Ishikawa (cell line): Measurements from ENCODE around the gene PHLDA3.

Source experiments
- CEBPB ChIP-seq: IDR thresholded peaks from 2 replicates; pipeline ENCODE4 v1.6.1; 2012
- CREB1 ChIP-seq: IDR thresholded peaks from 2 replicates; pipeline ENCODE4 v1.6.1; 2012; ENCODE audit warnings: low read depth
- EGR1 ChIP-seq: IDR thresholded peaks from 2 replicates; pipeline ENCODE4 v1.6.1; 2012
- EP300 ChIP-seq: IDR thresholded peaks from 2 replicates; pipeline ENCODE4 v1.6.1; 2012; ENCODE audit warnings: borderline replicate concordance
- FOXM1 ChIP-seq: IDR thresholded peaks from 2 replicates; pipeline ENCODE4 v1.6.1; 2012; ENCODE audit warnings: low read depth, borderline replicate concordance
- NFIC ChIP-seq: IDR thresholded peaks from 2 replicates; pipeline ENCODE4 v1.6.1; 2012
- RAD21 ChIP-seq: IDR thresholded peaks from 2 replicates; pipeline ENCODE4 v1.6.1; 2012; ENCODE audit warnings: low read depth
- TAF1 ChIP-seq: IDR thresholded peaks from 2 replicates; pipeline ENCODE4 v1.6.1; 2012; ENCODE audit warnings: low read depth, mild to moderate bottlenecking
- TCF12 ChIP-seq: IDR thresholded peaks from 2 replicates; pipeline ENCODE4 v1.6.1; 2012; ENCODE audit warnings: low read depth
- TEAD4 ChIP-seq: IDR thresholded peaks from 2 replicates; pipeline ENCODE4 v1.6.1; 2012
- YY1 ChIP-seq: IDR thresholded peaks from 2 replicates; pipeline ENCODE4 v1.6.1; 2012; ENCODE audit warnings: low read depth
- ZBTB7A ChIP-seq: IDR thresholded peaks from 2 replicates; pipeline ENCODE4 v1.6.1; 2012; ENCODE audit warnings: low read depth
- TF ChIP-seq, protein P1 (sequence below): IDR thresholded peaks from 2 replicates; pipeline ENCODE4 v1.6.1; 2012
- TF ChIP-seq, protein P2 (sequence below): IDR thresholded peaks from 2 replicates; pipeline ENCODE4 v1.6.1; 2012
- TF ChIP-seq, protein P3 (sequence below): IDR thresholded peaks from 2 replicates; pipeline ENCODE4 v1.6.1; 2012; ENCODE audit warnings: low read depth, mild to moderate bottlenecking

Gene PHLDA3

GRCh38 chr1:201468844-201469644 is at the start of gene PHLDA3:
PHLDA3 (minus strand) TSS chr1:201469188; CDS start chr1:201468786, 402 bp downstream.
- TF ChIP-seq TAF1 (no peak), EP300 (0 out of 2 replicates have a peak, but pooled peaks have one; percentile 17), RAD21 (no peak; the same call in 1 of the 2 replicates), TEAD4 (peak; percentile 74), CREB1 (no peak), FOXM1 (no peak), EGR1 (no peak), NFIC (peak; percentile 3; the same call in 1 of the 2 replicates), CEBPB (peak; percentile 2; the same call in 1 of the 2 replicates), TCF12 (no peak; the same call in 1 of the 2 replicates), YY1 (peak; percentile 43; the same call in 1 of the 2 replicates), ZBTB7A (peak; percentile 52; the same call in 1 of the 2 replicates)
- TF ChIP-seq, protein P1, sequence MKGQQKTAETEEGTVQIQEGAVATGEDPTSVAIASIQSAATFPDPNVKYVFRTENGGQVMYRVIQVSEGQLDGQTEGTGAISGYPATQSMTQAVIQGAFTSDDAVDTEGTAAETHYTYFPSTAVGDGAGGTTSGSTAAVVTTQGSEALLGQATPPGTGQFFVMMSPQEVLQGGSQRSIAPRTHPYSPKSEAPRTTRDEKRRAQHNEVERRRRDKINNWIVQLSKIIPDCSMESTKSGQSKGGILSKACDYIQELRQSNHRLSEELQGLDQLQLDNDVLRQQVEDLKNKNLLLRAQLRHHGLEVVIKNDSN = no peak
- TF ChIP-seq, protein P2, sequence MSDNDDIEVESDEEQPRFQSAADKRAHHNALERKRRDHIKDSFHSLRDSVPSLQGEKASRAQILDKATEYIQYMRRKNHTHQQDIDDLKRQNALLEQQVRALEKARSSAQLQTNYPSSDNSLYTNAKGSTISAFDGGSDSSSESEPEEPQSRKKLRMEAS = no peak; the same call in 1 of the 2 replicates
- TF ChIP-seq, protein P3, sequence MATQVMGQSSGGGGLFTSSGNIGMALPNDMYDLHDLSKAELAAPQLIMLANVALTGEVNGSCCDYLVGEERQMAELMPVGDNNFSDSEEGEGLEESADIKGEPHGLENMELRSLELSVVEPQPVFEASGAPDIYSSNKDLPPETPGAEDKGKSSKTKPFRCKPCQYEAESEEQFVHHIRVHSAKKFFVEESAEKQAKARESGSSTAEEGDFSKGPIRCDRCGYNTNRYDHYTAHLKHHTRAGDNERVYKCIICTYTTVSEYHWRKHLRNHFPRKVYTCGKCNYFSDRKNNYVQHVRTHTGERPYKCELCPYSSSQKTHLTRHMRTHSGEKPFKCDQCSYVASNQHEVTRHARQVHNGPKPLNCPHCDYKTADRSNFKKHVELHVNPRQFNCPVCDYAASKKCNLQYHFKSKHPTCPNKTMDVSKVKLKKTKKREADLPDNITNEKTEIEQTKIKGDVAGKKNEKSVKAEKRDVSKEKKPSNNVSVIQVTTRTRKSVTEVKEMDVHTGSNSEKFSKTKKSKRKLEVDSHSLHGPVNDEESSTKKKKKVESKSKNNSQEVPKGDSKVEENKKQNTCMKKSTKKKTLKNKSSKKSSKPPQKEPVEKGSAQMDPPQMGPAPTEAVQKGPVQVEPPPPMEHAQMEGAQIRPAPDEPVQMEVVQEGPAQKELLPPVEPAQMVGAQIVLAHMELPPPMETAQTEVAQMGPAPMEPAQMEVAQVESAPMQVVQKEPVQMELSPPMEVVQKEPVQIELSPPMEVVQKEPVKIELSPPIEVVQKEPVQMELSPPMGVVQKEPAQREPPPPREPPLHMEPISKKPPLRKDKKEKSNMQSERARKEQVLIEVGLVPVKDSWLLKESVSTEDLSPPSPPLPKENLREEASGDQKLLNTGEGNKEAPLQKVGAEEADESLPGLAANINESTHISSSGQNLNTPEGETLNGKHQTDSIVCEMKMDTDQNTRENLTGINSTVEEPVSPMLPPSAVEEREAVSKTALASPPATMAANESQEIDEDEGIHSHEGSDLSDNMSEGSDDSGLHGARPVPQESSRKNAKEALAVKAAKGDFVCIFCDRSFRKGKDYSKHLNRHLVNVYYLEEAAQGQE = no peak

- TF ChIP-seq, protein P1 = no peak
- peak; percentile 65 for TF ChIP-seq CEBPB
Observed at GRCh38 chr1:201518071-201518470, 49.1 kb upstream of the PHLDA3 start.

DNA sequence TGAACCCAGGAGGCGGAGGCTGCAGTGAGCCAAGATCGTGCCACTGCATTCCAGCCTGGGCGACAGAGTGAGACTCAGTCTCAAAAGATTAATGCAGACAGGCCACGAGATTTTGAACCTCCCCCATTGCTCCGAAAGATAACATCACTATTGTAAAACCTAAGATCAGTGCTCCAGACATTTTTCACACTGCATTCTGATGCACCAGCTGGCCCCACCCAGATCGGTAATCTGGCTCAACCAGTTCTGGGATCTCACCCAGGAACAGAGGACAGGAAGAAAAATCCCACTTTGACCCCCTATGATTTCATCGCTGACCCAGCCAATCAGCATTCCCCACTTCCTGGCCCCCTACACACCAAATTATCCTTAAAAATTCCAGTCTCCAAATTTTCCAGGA is 48.6 kb upstream of the PHLDA3 start:
- TF ChIP-seq TEAD4 (peak; percentile 56; the same call in 1 of the 2 replicates), EGR1 (no peak), YY1 (no peak), CREB1 (no peak), RAD21 (no peak), ZBTB7A (no peak), TCF12 (no peak)
- TF ChIP-seq, protein P1 = no peak

DNA sequence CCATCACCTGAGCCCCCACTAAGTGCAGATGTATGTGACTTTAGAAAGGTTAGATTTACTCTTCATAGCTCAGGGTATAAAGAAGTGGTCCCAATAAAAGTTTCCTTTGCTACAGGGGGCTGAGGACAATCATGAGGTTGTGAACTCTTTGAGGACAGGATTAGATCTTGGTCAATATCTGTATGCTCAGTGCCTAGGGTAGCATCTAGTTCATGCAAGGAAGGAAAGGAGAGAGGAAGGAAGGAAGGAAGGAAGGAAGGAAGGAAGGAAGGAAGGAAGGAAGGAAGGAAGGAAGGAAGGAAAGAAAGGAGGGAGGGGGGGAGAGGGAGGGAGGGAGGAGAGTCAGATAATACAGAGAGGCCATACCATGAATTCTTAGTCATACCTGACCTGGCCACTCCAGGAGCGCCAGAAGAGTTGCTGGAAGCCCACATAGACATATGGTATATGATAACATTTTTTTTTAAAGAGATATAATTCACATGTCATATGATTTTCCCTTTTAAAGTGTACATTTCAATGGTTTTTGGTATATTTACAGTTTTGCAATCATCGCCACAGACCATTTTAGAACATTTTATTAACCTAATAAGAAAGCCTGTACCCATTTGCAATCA is 47.6 kb upstream of the PHLDA3 start:
- TF ChIP-seq TCF12 (no peak), NFIC (no peak), RAD21 (no peak)
- TF ChIP-seq, protein P3 = no peak

DNA sequence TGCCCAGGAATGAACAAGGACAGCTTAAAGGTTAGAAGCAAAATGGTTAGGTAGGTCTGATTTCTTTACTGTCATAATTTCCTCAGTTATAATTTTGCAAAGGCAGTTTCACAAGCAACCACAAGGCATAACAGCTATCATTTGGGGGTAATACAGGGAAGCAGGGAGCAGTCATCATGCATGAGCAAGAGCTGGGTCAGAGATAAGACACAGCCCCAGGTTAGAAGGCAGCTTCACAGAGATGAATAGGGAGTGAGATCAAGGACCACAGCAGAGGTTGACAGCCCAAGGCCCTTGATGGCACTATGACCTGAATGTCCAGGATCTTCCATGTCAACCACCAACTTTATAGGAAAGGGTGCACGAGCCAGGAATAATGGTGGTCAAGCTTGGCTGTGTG is 46.9 kb upstream of the PHLDA3 start:
- TF ChIP-seq TEAD4 (no peak), CEBPB (no peak), ZBTB7A (no peak), CREB1 (no peak), NFIC (no peak), EGR1 (no peak), YY1 (no peak), RAD21 (no peak), TCF12 (no peak), TAF1 (no peak), EP300 (no peak), FOXM1 (no peak)
- TF ChIP-seq, protein P1 = no peak
- TF ChIP-seq, protein P2 = no peak
- TF ChIP-seq, protein P3 = no peak
